DOHH2 (cell line): Measurements from ENCODE around the gene WBP2.

Experiments
- H3F3A ChIP-seq: fragments of 200-600 bp; sonication (generic), shearing (Covaris generic); 2 replicates; pipeline ENCODE4 v1.6.0; 2016; ENCODE audit warnings: antibody characterized with exemption, mild to moderate bottlenecking; ENCODE audit not compliant: control insufficient read depth, insufficient read depth
- H3K27ac ChIP-seq: fragments of 200-600 bp; sonication (generic); 2 replicates; pipeline ENCODE4 v1.5.1; 2014; ENCODE audit warnings: low read depth, mild to moderate bottlenecking, low read length, moderate library complexity
- H3K27me3 ChIP-seq: fragments of 200-600 bp; sonication (generic); 2 replicates; pipeline ENCODE4 v1.6.1; 2014; ENCODE audit warnings: mild to moderate bottlenecking, low read length, mixed read lengths; ENCODE audit not compliant: control insufficient read depth
- H3K36me3 ChIP-seq: fragments of 200-600 bp; sonication (generic); 2 replicates; pipeline ENCODE4 v1.6.1; 2014; ENCODE audit warnings: mild to moderate bottlenecking, low read length, moderate library complexity, mixed read lengths; ENCODE audit not compliant: control insufficient read depth
- H3K4me1 ChIP-seq: fragments of 200-600 bp; sonication (generic); 2 replicates; pipeline ENCODE4 v1.6.1; 2014; ENCODE audit warnings: mild to moderate bottlenecking, low read length, mixed read lengths; ENCODE audit not compliant: control insufficient read depth
- H3K4me2 ChIP-seq: fragments of 200-600 bp; sonication (generic); 2 replicates; pipeline ENCODE4 v1.6.0; 2014; ENCODE audit warnings: mild to moderate bottlenecking, low read length, moderate library complexity
- H3K4me3 ChIP-seq: fragments of 200-600 bp; sonication (generic); 2 replicates; pipeline ENCODE4 v1.5.1; 2014; ENCODE audit warnings: mild to moderate bottlenecking, low read length, mixed read lengths
- H3K79me2 ChIP-seq: fragments of 200-600 bp; sonication (generic); 2 replicates; pipeline ENCODE4 v1.6.1; 2014; ENCODE audit warnings: mild to moderate bottlenecking, low read length, mixed read lengths; ENCODE audit not compliant: control insufficient read depth
- H3K9me2 ChIP-seq: fragments of 200-600 bp; sonication (generic); replicated peaks from 2 replicates; pipeline ENCODE4 v1.6.1; 2014; ENCODE audit warnings: mild to moderate bottlenecking, low read length, mixed read lengths; ENCODE audit not compliant: control insufficient read depth
- H3K9me3 ChIP-seq: fragments of 200-600 bp; sonication (generic); 2 replicates; pipeline ENCODE4 v1.6.1; 2014; ENCODE audit warnings: antibody characterized with exemption, low read length, mixed read lengths; ENCODE audit not compliant: control insufficient read depth, insufficient read depth
- H4K20me1 ChIP-seq: fragments of 200-600 bp; sonication (generic); 2 replicates; pipeline ENCODE4 v1.6.0; 2014; ENCODE audit warnings: low read depth, mild to moderate bottlenecking, antibody characterized with exemption, low read length, moderate library complexity; ENCODE audit not compliant: control insufficient read depth, insufficient read depth
- CTCF ChIP-seq: fragments of 200-600 bp; sonication (generic); IDR thresholded peaks from one replicate; pipeline ENCODE4 v1.5.1; 2014; ENCODE audit warnings: antibody characterized with exemption, mild to moderate bottlenecking, low read depth, low read length; ENCODE audit not compliant: poor library complexity, severe bottlenecking
- EZH2phosphoT487 ChIP-seq: fragments of 200-600 bp; sonication (generic); IDR thresholded peaks from 2 replicates; pipeline ENCODE4 v1.6.1; 2017; ENCODE audit warnings: borderline replicate concordance, mild to moderate bottlenecking, antibody characterized with exemption, low read length, moderate library complexity, mixed read lengths

The WBP2 gene

GRCh38 chr17:75838410-75838809, 16.7 kb downstream of the WBP2 start:
- peaks cover 10% of the 10 kb centered on the region for H3K4me1 ChIP-seq
- no peak for TF ChIP-seq CTCF
- no peak for TF ChIP-seq EZH2phosphoT487
- no peaks in the 10 kb centered on the region for H3K79me2 ChIP-seq
- H3K9me3 ChIP-seq = no peaks in the 10 kb centered on the region
- no peak overlapping the region for H3K27ac ChIP-seq
- no peaks in the 10 kb centered on the region for H3K27me3 ChIP-seq
- H4K20me1 ChIP-seq = no peaks in the 10 kb centered on the region
- H3K9me2 ChIP-seq = no peaks in the 10 kb centered on the region
- H3K4me3 ChIP-seq = no peak overlapping the region
- H3K4me2 ChIP-seq = no peak overlapping the region
- H3F3A ChIP-seq = no peaks in the 10 kb centered on the region
- H3K36me3 ChIP-seq = no peaks in the 10 kb centered on the region

- H3K4me2 ChIP-seq = no peak overlapping the region
- no peaks in the 10 kb centered on the region for H3K9me2 ChIP-seq
- H3K79me2 ChIP-seq = no peaks in the 10 kb centered on the region
- H3K4me1 ChIP-seq = peaks cover 11% of the 10 kb centered on the region
- no peak for TF ChIP-seq CTCF
- TF ChIP-seq EZH2phosphoT487 = no peak
- no peaks in the 10 kb centered on the region for H3K27me3 ChIP-seq
- H4K20me1 ChIP-seq = no peaks in the 10 kb centered on the region
- H3K36me3 ChIP-seq = no peaks in the 10 kb centered on the region
- no peaks in the 10 kb centered on the region for H3F3A ChIP-seq
- H3K4me3 ChIP-seq = no peak overlapping the region
- H3K9me3 ChIP-seq = no peaks in the 10 kb centered on the region
- no peak overlapping the region for H3K27ac ChIP-seq
Measured at GRCh38 chr17:75837899-75838298, 17.2 kb downstream of the WBP2 start.

- H3K27ac ChIP-seq = no peak overlapping the region
- H3K4me1 ChIP-seq = peaks cover 20% of the 10 kb centered on the region
- H3K27me3 ChIP-seq = no peaks in the 10 kb centered on the region
- TF ChIP-seq EZH2phosphoT487 = no peak
- TF ChIP-seq CTCF = no peak
- no peak overlapping the region for H3K4me2 ChIP-seq
- no peaks in the 10 kb centered on the region for H3F3A ChIP-seq
- no peaks in the 10 kb centered on the region for H4K20me1 ChIP-seq
- H3K9me2 ChIP-seq = no peaks in the 10 kb centered on the region
- no peak overlapping the region for H3K4me3 ChIP-seq
- no peaks in the 10 kb centered on the region for H3K79me2 ChIP-seq
- no peaks in the 10 kb centered on the region for H3K36me3 ChIP-seq
- H3K9me3 ChIP-seq = no peaks in the 10 kb centered on the region
Measured at GRCh38 chr17:75836605-75837004, 18.5 kb downstream of the WBP2 start.

- no peaks in the 10 kb centered on the region for H3K9me2 ChIP-seq
- H3K36me3 ChIP-seq = no peaks in the 10 kb centered on the region
- no peaks in the 10 kb centered on the region for H3F3A ChIP-seq
- no peaks in the 10 kb centered on the region for H3K27me3 ChIP-seq
- H3K4me2 ChIP-seq = no peak overlapping the region
- H3K4me3 ChIP-seq = no peak overlapping the region
- H3K79me2 ChIP-seq = no peaks in the 10 kb centered on the region
- H3K4me1 ChIP-seq = peaks cover 20% of the 10 kb centered on the region
- no peaks in the 10 kb centered on the region for H4K20me1 ChIP-seq
- no peak overlapping the region for H3K27ac ChIP-seq
- TF ChIP-seq EZH2phosphoT487 = no peak
- TF ChIP-seq CTCF = no peak
- H3K9me3 ChIP-seq = no peaks in the 10 kb centered on the region
Measured at GRCh38 chr17:75835654-75835987, 19.5 kb downstream of the WBP2 start.
